Astrocyte (in vitro differentiated cells and primary cell): ENCODE data around the gene RAD51B.

Experiments used
- CTCF ChIP-seq: IDR thresholded peaks from 2 replicates; pipeline ENCODE4 v1.5.1; 2011; ENCODE audit warnings: low read depth, mild to moderate bottlenecking, inconsistent platforms, low read length, moderate library complexity; ENCODE audit not compliant: insufficient read depth
- EZH2 ChIP-seq: IDR thresholded peaks from 2 replicates; pipeline ENCODE4 v1.6.1; 2012; ENCODE audit warnings: mild to moderate bottlenecking, low read length, inconsistent platforms; ENCODE audit not compliant: insufficient read depth

GRCh38 chr14:68226523-68226922, 406.9 kb downstream of the RAD51B start:
- no peak for TF ChIP-seq CTCF
- TF ChIP-seq EZH2, result no peak
